CD4-positive, alpha-beta T cell (primary cell): ENCODE measurements around the gene NEIL1. TPM values are rescaled to one million over a fixed set of nuclear protein-coding genes. Genes with fewer than 3 reads are reported as not detected.

ENCODE experiments used
- ATAC-seq: fragments of 200-7000 bp; cut with Tn5 transposase; one replicate; pipeline ENCODE4 v1.10.0; 2022; ENCODE audit warnings: mild to moderate bottlenecking; ENCODE audit not compliant: poor library complexity
- CTCF ChIA-PET: fragments of 350-600 bp; sonication (Branson Sonifier 250); formaldehyde crosslinking; loops from one replicate; lab custom pipeline; 2021; ENCODE audit warnings: antibody characterized with exemption, inconsistent platforms; lab: Charles Lee
- POLR2A ChIA-PET: fragments of 350-600 bp; sonication (Branson Sonifier 250); formaldehyde crosslinking; loops from one replicate; lab custom pipeline; 2021; ENCODE audit warnings: antibody characterized with exemption, inconsistent platforms; lab: Charles Lee
- DNase-seq, 14 experiments: peaks; one replicate each; pipeline ENCODE4 v3.0.0-alpha.2; 2013 to 2020; ENCODE audit warnings: mixed read lengths in 2 of 14
- H3K27ac ChIP-seq, 2 donors: one replicate each; pipeline versions ENCODE4 v1.5.1 to v1.7.0; 2013; ENCODE audit warnings: low read length in 2 of 2, low read depth in 1 of 2, mild to moderate bottlenecking in 1 of 2
- H3K27me3 ChIP-seq, 2 experiments: 1 replicate in 1 of 2; 2 replicates in 1 of 2; pipeline versions ENCODE4 v1.6.1 to v1.7.0; 2013; ENCODE audit warnings: low read length in 2 of 2, control low read depth in 1 of 2, mild to moderate bottlenecking in 1 of 2, moderate library complexity in 1 of 2; ENCODE audit not compliant: insufficient read depth in 2 of 2, control insufficient read depth in 1 of 2
- H3K36me3 ChIP-seq: one replicate; pipeline ENCODE4 v1.6.1; 2013; ENCODE audit warnings: low read length, control low read depth; ENCODE audit not compliant: insufficient read depth
- H3K4me1 ChIP-seq: one replicate; pipeline ENCODE4 v1.6.1; 2013; ENCODE audit warnings: low read length, control low read depth; ENCODE audit not compliant: insufficient read depth
- H3K4me3 ChIP-seq: one replicate; pipeline ENCODE4 v1.5.1; 2013; ENCODE audit warnings: mild to moderate bottlenecking, low read length, moderate library complexity
- H3K9me3 ChIP-seq, 2 experiments: 1 replicate in 1 of 2; 2 replicates in 1 of 2; pipeline versions ENCODE4 v1.6.1 to v1.7.0; 2013; ENCODE audit warnings: low read length in 2 of 2, mild to moderate bottlenecking in 2 of 2, control low read depth in 1 of 2, moderate library complexity in 1 of 2; ENCODE audit not compliant: control insufficient read depth in 1 of 2, insufficient read depth in 1 of 2
- H3K27ac Mint-ChIP-seq: one replicate; pipeline ENCODE4 v1.8.0; 2020; ENCODE audit warnings: mixed read lengths
- H3K27me3 Mint-ChIP-seq: one replicate; pipeline ENCODE4 v1.8.0; 2021; ENCODE audit warnings: mixed read lengths
- H3K36me3 Mint-ChIP-seq: one replicate; pipeline ENCODE4 v1.8.0; 2021; ENCODE audit warnings: low read depth, mixed read lengths
- H3K4me1 Mint-ChIP-seq: one replicate; pipeline ENCODE4 v1.8.0; 2021; ENCODE audit warnings: low read depth, mixed read lengths
- H3K4me3 Mint-ChIP-seq: one replicate; pipeline ENCODE4 v1.8.0; 2020; ENCODE audit warnings: mild to moderate bottlenecking, mixed read lengths
- H3K9me3 Mint-ChIP-seq: one replicate; pipeline ENCODE4 v1.8.0; 2020; ENCODE audit warnings: mixed read lengths
- CTCF ChIP-seq: fragments of 200-600 bp; IDR thresholded peaks from one replicate; pipeline ENCODE4 v1.8.0; 2022; ENCODE audit warnings: antibody characterized with exemption, mild to moderate bottlenecking
- intact Hi-C, 2 experiments: fragments of 100-400 bp; cut with DNase I in 1 of 2; cut with micrococcal nuclease in 1 of 2; formaldehyde crosslinking; loops; one replicate each; pipeline versions ENCODE4 v1.15.1 to v1.9.0; 2023 to 2025; cut with DNase I, micrococcal nuclease
- total RNA-seq, 174 experiments: library from RNA in 2 of 174; stranded (reverse) in 2 of 174; gene quantifications; one replicate each; pipeline ENCODE4 v1.2.3 and lab custom pipeline; 2021 to 2026

Gene NEIL1
- total RNA-seq, 2 experiments from 2014 or later: 30.5 to 30.6 TPM

- peak in 5 of 14 experiments; percentile 15 to 58 (median 37) for DNase-seq
- Histone ChIP-seq H3K36me3 (peaks cover 58% of the 10 kb centered on the region), H3K27ac (peak overlapping the region; percentile 93 to 96), H3K4me1 (peaks cover 32% of the 10 kb centered on the region), H3K9me3 (no peaks in the 10 kb centered on the region), H3K27me3 (no peaks in the 10 kb centered on the region), H3K4me3 (peak overlapping the region; percentile 91)
- Mint-ChIP-seq H3K4me1 (peaks cover 30% of the 10 kb centered on the region), H3K4me3 (peak overlapping the region; percentile 94), H3K9me3 (no peaks in the 10 kb centered on the region), H3K27me3 (no peaks in the 10 kb centered on the region), H3K36me3 (peaks cover 68% of the 10 kb centered on the region), H3K27ac (peak overlapping the region; percentile 94)
- no peak for TF ChIP-seq CTCF
- ATAC-seq: no peak
- POLR2A ChIA-PET: interaction anchor here (0.8 to 5.2 kb wide), 26 partner anchors 9 to 828 kb away, joined by 3 to 246 read pairs (median 8); partner anchors contain the start of genes ARID3B, CLK3, COMMD4 and IMP3
- intact Hi-C loops: loop anchor here (1.0 to 5.0 kb wide), 8 partner anchors 18 to 826 kb away; partner anchors contain the start of genes ARID3B (in 1 of the 2), IMP3 (in 1 of the 2), SIN3A (in 1 of the 2) and SNUPN (in 1 of the 2)
- CTCF ChIA-PET: interaction anchor here (0.7 to 3.2 kb wide), 11 partner anchors 11 to 577 kb away, joined by 3 to 26 read pairs (median 6); partner anchors contain the start of genes IMP3 and SIN3A
Measured at GRCh38 chr15:75368689-75369239, 21.9 kb downstream of the NEIL1 start.

- peaks cover 32% of the 10 kb centered on the region for H3K4me1 ChIP-seq
- no peaks in the 10 kb centered on the region for H3K9me3 ChIP-seq
- H3K27me3 Mint-ChIP-seq: no peaks in the 10 kb centered on the region
- peaks cover 30% of the 10 kb centered on the region for H3K4me1 Mint-ChIP-seq
- POLR2A ChIA-PET: interaction anchor here (2.8 to 5.2 kb wide), 6 partner anchors 10 to 277 kb away, joined by 18 to 246 read pairs (median 82); partner anchors contain the start of genes IMP3, NEIL1, SIN3A and SNUPN
- TF ChIP-seq CTCF: no peak
- ATAC-seq (no peak), DNase-seq (no peak)
- no peak overlapping the region for H3K4me3 ChIP-seq
- peak overlapping the region; percentile 94 for H3K27ac Mint-ChIP-seq
- CTCF ChIA-PET: interaction anchor here (0.7 to 1.1 kb wide), 4 partner anchors 14 to 753 kb away, joined by 3 to 4 read pairs (median 3); no protein-coding TSS in a partner anchor
- no peaks in the 10 kb centered on the region for H3K27me3 ChIP-seq
- H3K36me3 ChIP-seq: peaks cover 58% of the 10 kb centered on the region
- H3K9me3 Mint-ChIP-seq: no peaks in the 10 kb centered on the region
- no peak overlapping the region for H3K27ac ChIP-seq
- peak overlapping the region; percentile 94 for H3K4me3 Mint-ChIP-seq
- intact Hi-C loops: loop anchor here (5.0 kb wide), 4 partner anchors 82 to 828 kb away; partner anchors contain the start of genes ARID3B (in 1 of the 2), SIN3A (in 1 of the 2) and SNUPN (in 1 of the 2)
- H3K36me3 Mint-ChIP-seq: peaks cover 68% of the 10 kb centered on the region
Measured at GRCh38 chr15:75369897-75370581, 23.2 kb downstream of the NEIL1 start.

- Histone ChIP-seq H3K27me3 (no peaks in the 10 kb centered on the region), H3K27ac (no peak overlapping the region), H3K4me3 (no peak overlapping the region), H3K36me3 (peaks cover 60% of the 10 kb centered on the region), H3K9me3 (no peaks in the 10 kb centered on the region), H3K4me1 (peaks cover 32% of the 10 kb centered on the region)
- Mint-ChIP-seq H3K9me3 (no peaks in the 10 kb centered on the region), H3K4me3 (no peak overlapping the region), H3K27ac (no peak overlapping the region), H3K36me3 (peaks cover 71% of the 10 kb centered on the region), H3K27me3 (no peaks in the 10 kb centered on the region), H3K4me1 (peaks cover 30% of the 10 kb centered on the region)
- DNase-seq (no peak), ATAC-seq (no peak)
- ChIA-PET POLR2A (interaction anchor here (0.6 to 5.2 kb wide), 3 partner anchors 24 to 453 kb away, joined by 3 to 246 read pairs (median 4); partner anchors contain the start of genes NEIL1 and SIN3A), CTCF (no interaction called here)
- no peak for TF ChIP-seq CTCF
- intact Hi-C loops: no loop called here
Measured at GRCh38 chr15:75371486-75371885, 24.6 kb downstream of the NEIL1 start.
